Neural cell (in vitro differentiated cells): ENCODE results near the gene OR11L1. TPM values are rescaled to one million over a fixed set of nuclear protein-coding genes. Genes with fewer than 3 reads are reported as not detected.

Source experiments
- H2AFZ ChIP-seq: fragments of 200-600, 300-800 bp; sonication (generic), shearing (Covaris generic); 2 replicates; pipeline ENCODE4 v1.6.0; 2014; ENCODE audit warnings: low read depth, mild to moderate bottlenecking, antibody characterized with exemption, low read length, moderate library complexity
- H3F3A ChIP-seq: fragments of 200-600 bp; shearing (Covaris generic); 2 replicates; pipeline ENCODE4 v1.6.1; 2016; ENCODE audit warnings: mild to moderate bottlenecking, moderate library complexity, mixed read lengths, antibody characterized with exemption, low read length; ENCODE audit not compliant: insufficient read depth, poor library complexity, severe bottlenecking
- H3K27ac ChIP-seq: fragments of 200-600, 300-800 bp; sonication (generic), shearing (Covaris generic); 2 replicates; pipeline ENCODE4 v1.5.1; 2014; ENCODE audit warnings: mild to moderate bottlenecking, low read length, moderate library complexity
- H3K27me3 ChIP-seq: fragments of 300-800, 200-600 bp; sonication (generic), shearing (Covaris generic); 2 replicates; pipeline ENCODE4 v1.6.0; 2014; ENCODE audit warnings: mild to moderate bottlenecking, low read depth, low read length, moderate library complexity; ENCODE audit not compliant: insufficient read depth
- H3K36me3 ChIP-seq: fragments of 300-800, 200-600 bp; sonication (generic), shearing (Covaris generic); 2 replicates; pipeline ENCODE4 v1.5.1; 2014; ENCODE audit warnings: mild to moderate bottlenecking, antibody characterized with exemption, low read length, moderate library complexity; ENCODE audit not compliant: insufficient read depth
- H3K4me2 ChIP-seq: fragments of 300-800, 200-600 bp; sonication (generic), shearing (Covaris generic); 2 replicates; pipeline ENCODE4 v1.6.0; 2014; ENCODE audit warnings: mild to moderate bottlenecking, low read length
- H3K4me3 ChIP-seq: fragments of 300-800, 200-600 bp; sonication (generic), shearing (Covaris generic); 2 replicates; pipeline ENCODE4 v1.5.1; 2014; ENCODE audit warnings: mild to moderate bottlenecking, low read length, moderate library complexity
- H3K79me2 ChIP-seq: fragments of 200-600 bp; shearing (Covaris generic); replicated peaks from 2 replicates; pipeline ENCODE4 v1.6.0; 2014; ENCODE audit warnings: mild to moderate bottlenecking, low read length, moderate library complexity; ENCODE audit not compliant: insufficient read depth
- H3K9ac ChIP-seq: fragments of 300-800, 200-600 bp; sonication (generic), shearing (Covaris generic); 2 replicates; pipeline ENCODE4 v1.6.1; 2016; ENCODE audit warnings: mild to moderate bottlenecking, low read length, mixed read lengths
- H3K9me2 ChIP-seq: fragments of 200-600 bp; shearing (Covaris generic); 2 replicates; pipeline ENCODE4 v1.6.1; 2016; ENCODE audit warnings: mild to moderate bottlenecking, low read length, mixed read lengths; ENCODE audit not compliant: insufficient read depth
- H3K9me3 ChIP-seq: fragments of 200-600, 300-800 bp; sonication (generic), shearing (Covaris generic); 2 replicates; pipeline ENCODE4 v1.6.1; 2016; ENCODE audit warnings: mild to moderate bottlenecking, mixed run types, low read length, moderate library complexity, mixed read lengths
- H4K20me1 ChIP-seq: fragments of 200-600 bp; shearing (Covaris generic); 2 replicates; pipeline ENCODE4 v1.6.1; 2016; ENCODE audit warnings: mild to moderate bottlenecking, mixed run types; ENCODE audit not compliant: insufficient read depth
- CTCF ChIP-seq: fragments of 450-650 bp; IDR thresholded peaks from 2 replicates; pipeline ENCODE4 v1.5.1; 2014; ENCODE audit warnings: antibody characterized with exemption, mild to moderate bottlenecking, moderate library complexity; ENCODE audit not compliant: poor library complexity, severe bottlenecking
- EP300 ChIP-seq: fragments of 450-650 bp; conservative IDR thresholded peaks from 2 replicates; pipeline ENCODE4 v1.6.1; 2014; ENCODE audit warnings: antibody characterized with exemption, mild to moderate bottlenecking, moderate library complexity; ENCODE audit not compliant: poor library complexity, severe bottlenecking
- EZH2 ChIP-seq: fragments of 200-600, 300-800 bp; shearing (Covaris generic), sonication (generic); IDR thresholded peaks from 2 replicates; pipeline ENCODE4 v1.6.1; 2014; ENCODE audit warnings: antibody characterized with exemption, low read length, borderline replicate concordance, mild to moderate bottlenecking; ENCODE audit not compliant: insufficient read depth, poor library complexity, severe bottlenecking
- MXI1 ChIP-seq: fragments of 450-650 bp; conservative IDR thresholded peaks from 2 replicates; pipeline ENCODE4 v1.6.1; 2014; ENCODE audit warnings: antibody characterized with exemption, mild to moderate bottlenecking; ENCODE audit not compliant: poor library complexity, severe bottlenecking
- POLR2AphosphoS5 ChIP-seq: IDR thresholded peaks from 2 replicates; pipeline ENCODE4 v1.6.1; 2012
- RAD21 ChIP-seq: fragments of 450-650 bp; conservative IDR thresholded peaks from 2 replicates; pipeline ENCODE4 v1.6.1; 2014; ENCODE audit warnings: antibody characterized with exemption, mild to moderate bottlenecking, moderate library complexity
- REST ChIP-seq: IDR thresholded peaks from 2 replicates; pipeline ENCODE4 v1.6.1; 2012; ENCODE audit warnings: borderline replicate concordance
- SMC3 ChIP-seq: fragments of 450-650 bp; conservative IDR thresholded peaks from 2 replicates; pipeline ENCODE4 v1.6.1; 2014; ENCODE audit warnings: antibody characterized with exemption, mild to moderate bottlenecking, moderate library complexity; ENCODE audit not compliant: poor library complexity
- TAF1 ChIP-seq: IDR thresholded peaks from 2 replicates; pipeline ENCODE4 v1.6.1; 2012; ENCODE audit warnings: low read depth
- polyA minus RNA-seq: library from RNA; depleted of rRNA, polyadenylated mRNA; stranded (reverse); fragments of >200 nt; gene quantifications from 2 replicates; pipeline ENCODE4 v1.2.3, GENCODE V29; 2014
- polyA plus RNA-seq: library from polyadenylated mRNA; depleted of rRNA; stranded (reverse); fragments of >200 nt; gene quantifications from 2 replicates; pipeline ENCODE4 v1.2.3, GENCODE V29; 2014

The OR11L1 gene
- polyA plus RNA-seq, result not detected in 2 replicates
- not detected in 2 replicates for polyA minus RNA-seq

- TF ChIP-seq SMC3 (no peak), EP300 (no peak), POLR2AphosphoS5 (no peak), TAF1 (no peak), REST (no peak), MXI1 (no peak), RAD21 (no peak), EZH2 (no peak), CTCF (no peak)
- Histone ChIP-seq H3K27ac (no peak within 1 kb of the TSS), H3K79me2 (no peaks in the 10 kb centered on the region), H3F3A (no peaks in the 10 kb centered on the region), H4K20me1 (no peaks in the 10 kb centered on the region), H3K27me3 (no peaks in the 10 kb centered on the region), H3K9me3 (no peaks in the 10 kb centered on the region), H3K4me3 (no peak within 1 kb of the TSS), H2AFZ (no peak within 1 kb of the TSS), H3K36me3 (no peaks in the 10 kb centered on the region), H3K9ac (no peak within 1 kb of the TSS), H3K9me2 (no peaks in the 10 kb centered on the region), H3K4me2 (no peak within 1 kb of the TSS)
These were observed at the start of gene OR11L1 for GRCh38 chr1:247841796-247842195. OR11L1 (minus strand) TSS chr1:247841896; CDS start chr1:247841896, 0 bp downstream.

GRCh38 chr1:247884797-247885413, 43.2 kb upstream of the OR11L1 start:
- no peaks in the 10 kb centered on the region for H3F3A ChIP-seq
- H3K36me3 ChIP-seq, result no peaks in the 10 kb centered on the region
- no peaks in the 10 kb centered on the region for H3K79me2 ChIP-seq
- no peak overlapping the region for H3K9ac ChIP-seq
- H3K9me2 ChIP-seq, result no peaks in the 10 kb centered on the region
- no peak for TF ChIP-seq POLR2AphosphoS5
- no peak for TF ChIP-seq RAD21
- TF ChIP-seq CTCF, result no peak
- H2AFZ ChIP-seq, result no peak overlapping the region
- no peaks in the 10 kb centered on the region for H3K9me3 ChIP-seq
- H4K20me1 ChIP-seq, result no peaks in the 10 kb centered on the region
- no peak overlapping the region for H3K4me3 ChIP-seq
- no peaks in the 10 kb centered on the region for H3K27me3 ChIP-seq
- H3K4me2 ChIP-seq, result no peak overlapping the region
- H3K27ac ChIP-seq, result no peak overlapping the region
